Neuronal stem cell (in vitro differentiated cells): Measurements from ENCODE around the gene THAP12.

Experiments used
- DNase-seq: peaks from one replicate; pipeline ENCODE4 v3.0.0-alpha.2; 2013; ENCODE audit warnings: low spot score
- H2AFZ ChIP-seq: one replicate; pipeline ENCODE4 v1.6.1; 2013; ENCODE audit warnings: mild to moderate bottlenecking, low read length, inconsistent platforms
- H2AK5ac ChIP-seq: 2 replicates; pipeline ENCODE4 v1.6.1; 2013; ENCODE audit warnings: low read depth, mild to moderate bottlenecking, inconsistent platforms, low read length, moderate library complexity, mixed read lengths
- H2BK120ac ChIP-seq: 2 replicates; pipeline ENCODE4 v1.6.1; 2013; ENCODE audit warnings: low read depth, mild to moderate bottlenecking, inconsistent platforms, low read length, moderate library complexity, mixed read lengths
- H2BK12ac ChIP-seq: one replicate; pipeline ENCODE4 v1.6.1; 2013; ENCODE audit warnings: low read length, inconsistent platforms
- H2BK15ac ChIP-seq: 2 replicates; pipeline ENCODE4 v1.6.1; 2013; ENCODE audit warnings: mild to moderate bottlenecking, low read length, inconsistent platforms, mixed read lengths
- H2BK5ac ChIP-seq: one replicate; pipeline ENCODE4 v1.6.1; 2013; ENCODE audit warnings: inconsistent platforms, mild to moderate bottlenecking, low read length, moderate library complexity
- H3K14ac ChIP-seq: one replicate; pipeline ENCODE4 v1.6.1; 2013; ENCODE audit warnings: low read length, inconsistent platforms
- H3K18ac ChIP-seq: 2 replicates; pipeline ENCODE4 v1.6.1; 2013; ENCODE audit warnings: low read length, inconsistent platforms
- H3K23ac ChIP-seq: 2 replicates; pipeline ENCODE4 v1.6.1; 2013; ENCODE audit warnings: low read depth, mild to moderate bottlenecking, mixed read lengths, low read length, inconsistent platforms; ENCODE audit not compliant: poor library complexity
- H3K27ac ChIP-seq: replicated peaks from 3 replicates; pipeline ENCODE4 v1.5.1; 2013; ENCODE audit warnings: low read length, inconsistent platforms
- H3K27me3 ChIP-seq, 3 experiments: 2 replicates each; pipeline ENCODE4 v1.6.1; 2013; ENCODE audit warnings: low read length in 3 of 3, mild to moderate bottlenecking in 2 of 3, inconsistent platforms in 1 of 3, low read depth in 1 of 3, mixed read lengths in 1 of 3, moderate library complexity in 1 of 3; ENCODE audit not compliant: control insufficient read depth in 3 of 3, insufficient read depth in 3 of 3
- H3K36me3 ChIP-seq, 2 donors: replicated peaks in 1 of 2; 2 replicates each; pipeline ENCODE4 v1.6.1; 2013; ENCODE audit warnings: low read length in 2 of 2; ENCODE audit not compliant: control insufficient read depth in 2 of 2, insufficient read depth in 2 of 2
- H3K4ac ChIP-seq: 2 replicates; pipeline ENCODE4 v1.6.1; 2013; ENCODE audit warnings: inconsistent platforms, mild to moderate bottlenecking, low read length, moderate library complexity
- H3K4me1 ChIP-seq, 2 donors: 1 replicate in 1 of 2; 2 replicates in 1 of 2; pipeline ENCODE4 v1.6.1; 2013; ENCODE audit warnings: low read length in 2 of 2, low read depth in 1 of 2; ENCODE audit not compliant: control insufficient read depth in 2 of 2, insufficient read depth in 1 of 2
- H3K4me2 ChIP-seq: one replicate; pipeline ENCODE4 v1.6.1; 2013; ENCODE audit warnings: mild to moderate bottlenecking, low read length, inconsistent platforms; ENCODE audit not compliant: insufficient read depth, poor library complexity, severe bottlenecking
- H3K4me3 ChIP-seq, 2 donors: 2 replicates each; pipeline ENCODE4 v1.5.1; 2013; ENCODE audit warnings: low read length in 2 of 2, mild to moderate bottlenecking in 2 of 2, inconsistent platforms in 1 of 2, moderate library complexity in 1 of 2
- H3K79me1 ChIP-seq: one replicate; pipeline ENCODE4 v1.6.1; 2013; ENCODE audit warnings: low read depth, mild to moderate bottlenecking, inconsistent platforms, low read length, moderate library complexity
- H3K9ac ChIP-seq: one replicate; pipeline ENCODE4 v1.6.1; 2013; ENCODE audit warnings: mild to moderate bottlenecking, low read depth, low read length, inconsistent platforms; ENCODE audit not compliant: poor library complexity
- H3K9me3 ChIP-seq, 2 donors: replicated peaks in 1 of 2; 2 replicates each; pipeline versions ENCODE3 to v1.6.1; 2013; ENCODE audit warnings: low read length in 2 of 2, mild to moderate bottlenecking in 2 of 2, inconsistent platforms in 1 of 2, low read depth in 1 of 2, mixed read lengths in 1 of 2, moderate library complexity in 1 of 2; ENCODE audit not compliant: control insufficient read depth in 2 of 2, insufficient read depth in 1 of 2
- H4K8ac ChIP-seq: one replicate; pipeline ENCODE4 v1.6.1; 2013; ENCODE audit warnings: low read depth, mild to moderate bottlenecking, inconsistent platforms, low read length, moderate library complexity
- H4K91ac ChIP-seq: one replicate; pipeline ENCODE4 v1.6.1; 2013; ENCODE audit warnings: low read length, low read depth, mild to moderate bottlenecking, inconsistent platforms; ENCODE audit not compliant: poor library complexity
- WGBS, 2 donors: extraction: QIAGEN DNeasy Blood & Tissue Kit; methylation state at CpG; one replicate each; pipeline ENCODE4 v1.1.7; 2013; ENCODE audit warnings: missing lambda C conversion rate in 2 of 2, mixed read lengths in 1 of 2; ENCODE audit not compliant: insufficient read length in 2 of 2, insufficient replicate concordance in 1 of 2; ENCODE audit errors: extremely low coverage in 2 of 2; 5-methylcytosine and 5-hydroxymethylcytosine counted together

The THAP12 gene

DNA sequence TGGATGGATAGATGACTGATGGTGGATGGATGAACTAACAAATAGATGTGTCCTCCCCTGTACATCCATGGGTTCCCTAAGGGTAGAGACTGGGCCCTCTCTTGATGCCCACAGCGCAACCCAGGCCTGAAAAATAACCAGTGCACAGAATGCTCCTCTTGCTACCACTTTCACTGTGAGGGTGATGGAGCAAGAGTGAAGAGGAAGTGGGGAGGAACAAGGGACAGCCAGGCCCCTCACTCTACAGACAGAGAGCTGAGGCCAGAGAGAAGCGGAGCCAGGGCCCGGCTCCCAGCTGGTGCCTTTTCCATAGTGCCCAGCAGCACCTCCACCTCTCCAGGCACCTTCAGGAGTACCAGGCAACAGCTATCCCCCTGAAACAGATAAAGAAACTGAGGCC, 67.7 kb downstream of the THAP12 start:
- Histone ChIP-seq H2BK12ac (no peak overlapping the region), H3K23ac (no peak overlapping the region), H3K18ac (no peak overlapping the region), H2AFZ (no peak overlapping the region), H2AK5ac (no peak overlapping the region), H2BK15ac (no peak overlapping the region), H3K4ac (no peak overlapping the region), H3K4me3 (no peak overlapping the region), H3K27me3 (peaks cover 0 to 75% (median 0%) of the 10 kb centered on the region in 3 experiments), H4K8ac (no peak overlapping the region), H3K36me3 (no peaks in the 10 kb centered on the region), H2BK120ac (no peak overlapping the region), H3K27ac (no peak overlapping the region), H3K14ac (no peak overlapping the region), H3K9me3 (no peaks in the 10 kb centered on the region), H3K79me1 (no peaks in the 10 kb centered on the region), H4K91ac (no peak overlapping the region), H3K9ac (no peak overlapping the region), H2BK5ac (no peak overlapping the region), H3K4me2 (no peak overlapping the region), H3K4me1 (peaks cover 0 to 5% of the 10 kb centered on the region in 2 donors)
- WGBS, 2 donors: no CpG with 5 or more reads among the region's 3 CpGs
- DNase-seq: no peak

DNA sequence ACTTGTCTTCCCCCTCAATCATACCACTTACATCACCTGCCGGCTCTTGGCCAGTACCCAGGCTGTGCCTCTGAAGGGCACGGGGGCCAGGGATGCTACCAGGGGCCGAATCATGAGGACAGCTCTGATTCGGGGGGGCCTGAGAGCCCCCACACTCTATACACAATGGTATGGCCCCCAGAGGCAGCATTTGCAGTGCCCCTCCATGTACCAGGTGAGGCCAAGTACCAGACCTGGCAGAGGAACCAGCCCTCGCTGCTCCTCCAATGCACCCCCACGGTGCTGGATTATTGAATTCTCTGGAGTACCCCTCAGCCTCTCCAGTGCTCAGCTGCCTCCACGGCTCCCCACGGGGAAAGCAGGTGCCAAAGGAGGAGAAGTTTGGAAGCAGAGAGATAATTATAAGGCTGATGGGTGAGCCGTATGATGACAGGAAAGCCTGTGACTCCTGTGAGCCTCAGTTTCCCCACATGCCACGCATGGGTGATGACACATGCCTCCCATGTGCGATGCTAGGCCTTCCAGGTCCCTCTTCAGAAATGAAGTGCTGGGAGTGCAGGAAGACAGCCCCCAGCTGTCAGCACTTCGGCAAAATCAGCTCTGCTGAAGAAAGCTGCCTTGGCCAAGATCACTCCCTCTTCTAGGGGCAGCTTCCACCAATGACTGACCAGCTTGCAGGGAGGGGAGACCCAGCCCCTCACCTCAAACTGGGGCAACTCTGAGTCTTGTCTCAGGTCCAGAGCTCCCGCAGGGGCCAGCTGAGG, 69.9 kb downstream of the THAP12 start:
- no peak for DNase-seq
- no peak overlapping the region for H3K23ac ChIP-seq
- no peak overlapping the region for H3K27ac ChIP-seq
- no peak overlapping the region for H3K9ac ChIP-seq
- H3K9me3 ChIP-seq: no peaks in the 10 kb centered on the region
- peak overlapping the region; percentile 69 for H2AK5ac ChIP-seq
- H2AFZ ChIP-seq: no peak overlapping the region
- H3K4me3 ChIP-seq: no peak overlapping the region
- no peak overlapping the region for H2BK120ac ChIP-seq
- H3K18ac ChIP-seq: no peak overlapping the region
- H2BK15ac ChIP-seq: no peak overlapping the region
- no CpG with 5 or more reads among the region's 13 CpGs for WGBS, 2 donors
- H2BK5ac ChIP-seq: no peak overlapping the region
- no peaks in the 10 kb centered on the region for H3K79me1 ChIP-seq
- no peaks in the 10 kb centered on the region for H3K36me3 ChIP-seq
- H3K27me3 ChIP-seq: peaks cover 0 to 59% (median 0%) of the 10 kb centered on the region in 3 experiments
- H4K91ac ChIP-seq: no peak overlapping the region
- no peak overlapping the region for H3K4me2 ChIP-seq
- H4K8ac ChIP-seq: no peak overlapping the region
- no peak overlapping the region for H3K4ac ChIP-seq
- H3K14ac ChIP-seq: no peak overlapping the region
- H3K4me1 ChIP-seq: peaks cover 0 to 8% of the 10 kb centered on the region in 2 donors
- no peak overlapping the region for H2BK12ac ChIP-seq

DNA sequence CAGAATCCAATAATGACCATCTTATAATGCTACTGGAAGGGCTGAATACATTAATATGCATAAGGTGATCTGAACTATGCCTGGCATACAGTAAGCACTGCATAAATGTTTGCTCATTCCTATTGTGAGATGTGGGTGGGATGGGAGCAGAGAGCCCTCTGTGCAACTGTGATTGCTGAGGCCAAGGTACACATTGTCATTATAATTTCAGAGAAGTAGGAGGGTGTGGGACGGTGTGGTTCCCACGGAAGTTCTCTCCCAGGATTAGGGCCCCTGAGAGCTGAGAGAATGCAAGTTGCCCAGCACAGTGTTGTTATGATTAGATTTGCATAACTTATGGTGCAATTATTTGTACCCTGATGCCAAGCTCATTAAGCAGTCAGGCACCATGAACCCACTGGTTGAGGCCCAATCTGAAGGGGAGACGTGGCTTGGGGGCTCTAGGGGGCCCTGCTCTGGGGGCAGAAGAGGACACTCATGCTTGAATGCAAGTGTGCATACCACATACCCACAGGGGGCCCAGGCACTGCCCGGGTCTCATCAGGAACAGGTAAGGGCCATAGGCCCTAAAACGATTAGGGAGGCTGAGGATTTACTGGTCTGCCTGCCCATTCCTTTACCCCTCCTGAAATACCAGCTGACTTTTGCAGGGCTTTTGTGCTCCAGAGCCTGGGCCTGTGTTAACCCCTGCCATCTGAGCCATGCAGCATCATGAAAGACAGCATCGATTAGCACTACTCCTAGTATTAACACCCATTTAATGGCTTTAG, 72.8 kb downstream of the THAP12 start:
- Histone ChIP-seq H4K8ac (no peak overlapping the region), H3K9me3 (no peaks in the 10 kb centered on the region), H3K14ac (no peak overlapping the region), H2BK15ac (no peak overlapping the region), H2BK5ac (no peak overlapping the region), H3K9ac (no peak overlapping the region), H3K18ac (peak overlapping the region; percentile 41), H3K4me3 (no peak overlapping the region), H3K36me3 (no peaks in the 10 kb centered on the region), H3K79me1 (no peaks in the 10 kb centered on the region), H3K4ac (no peak overlapping the region), H4K91ac (no peak overlapping the region), H3K23ac (no peak overlapping the region), H2AFZ (no peak overlapping the region), H3K27ac (no peak overlapping the region), H2AK5ac (no peak overlapping the region), H3K4me1 (peaks cover 0 to 5% of the 10 kb centered on the region in 2 donors), H3K27me3 (peaks cover 0 to 31% (median 0%) of the 10 kb centered on the region in 3 experiments), H3K4me2 (no peak overlapping the region), H2BK12ac (no peak overlapping the region), H2BK120ac (no peak overlapping the region)
- no peak for DNase-seq
- WGBS, 2 donors: no CpG with 5 or more reads among the region's 6 CpGs

DNA sequence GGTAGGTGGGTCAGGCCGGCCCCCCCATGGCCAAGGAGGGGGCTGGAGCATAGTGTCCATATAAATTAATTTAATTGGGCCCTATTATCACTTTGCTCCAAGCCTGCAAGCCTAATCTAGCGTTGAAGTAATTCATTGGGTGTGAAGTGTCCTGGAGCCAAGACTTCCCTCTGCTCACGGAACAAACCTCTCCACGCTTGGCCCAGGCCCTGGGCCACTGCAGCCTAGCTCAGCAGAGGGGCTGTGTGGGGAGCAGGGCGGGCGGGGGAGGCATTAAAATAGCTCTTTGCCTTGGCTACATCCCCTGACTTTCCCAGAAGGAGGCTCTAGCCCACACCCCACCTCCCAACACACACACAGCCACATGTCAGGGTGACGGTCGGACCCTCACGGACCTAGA, 73.5 kb downstream of the THAP12 start:
- Histone ChIP-seq H3K23ac (no peak overlapping the region), H2BK5ac (no peak overlapping the region), H2BK15ac (no peak overlapping the region), H4K91ac (no peak overlapping the region), H3K4ac (no peak overlapping the region), H3K27ac (no peak overlapping the region), H3K27me3 (peaks cover 0 to 31% (median 0%) of the 10 kb centered on the region in 3 experiments), H3K4me3 (no peak overlapping the region), H3K9me3 (no peaks in the 10 kb centered on the region), H4K8ac (no peak overlapping the region), H3K9ac (no peak overlapping the region), H2BK12ac (no peak overlapping the region), H3K18ac (no peak overlapping the region), H3K36me3 (no peaks in the 10 kb centered on the region), H3K4me1 (peaks cover 0 to 5% of the 10 kb centered on the region in 2 donors), H3K4me2 (no peak overlapping the region), H2AK5ac (no peak overlapping the region), H3K79me1 (no peaks in the 10 kb centered on the region), H3K14ac (no peak overlapping the region), H2BK120ac (no peak overlapping the region), H2AFZ (no peak overlapping the region)
- WGBS, 2 donors: no CpG with 5 or more reads among the region's 9 CpGs
- no peak for DNase-seq
